ENCODE results near the gene HMGCS1.
A peak's percentile ranks its signal among the peaks of the same experiment; 100 is the strongest.
"Not testable (repeated sequence)": the region's sequence is repeated elsewhere in the genome, so short reads cannot be mapped to it uniquely, and the experiment has no call there.

Gene HMGCS1

DNA sequence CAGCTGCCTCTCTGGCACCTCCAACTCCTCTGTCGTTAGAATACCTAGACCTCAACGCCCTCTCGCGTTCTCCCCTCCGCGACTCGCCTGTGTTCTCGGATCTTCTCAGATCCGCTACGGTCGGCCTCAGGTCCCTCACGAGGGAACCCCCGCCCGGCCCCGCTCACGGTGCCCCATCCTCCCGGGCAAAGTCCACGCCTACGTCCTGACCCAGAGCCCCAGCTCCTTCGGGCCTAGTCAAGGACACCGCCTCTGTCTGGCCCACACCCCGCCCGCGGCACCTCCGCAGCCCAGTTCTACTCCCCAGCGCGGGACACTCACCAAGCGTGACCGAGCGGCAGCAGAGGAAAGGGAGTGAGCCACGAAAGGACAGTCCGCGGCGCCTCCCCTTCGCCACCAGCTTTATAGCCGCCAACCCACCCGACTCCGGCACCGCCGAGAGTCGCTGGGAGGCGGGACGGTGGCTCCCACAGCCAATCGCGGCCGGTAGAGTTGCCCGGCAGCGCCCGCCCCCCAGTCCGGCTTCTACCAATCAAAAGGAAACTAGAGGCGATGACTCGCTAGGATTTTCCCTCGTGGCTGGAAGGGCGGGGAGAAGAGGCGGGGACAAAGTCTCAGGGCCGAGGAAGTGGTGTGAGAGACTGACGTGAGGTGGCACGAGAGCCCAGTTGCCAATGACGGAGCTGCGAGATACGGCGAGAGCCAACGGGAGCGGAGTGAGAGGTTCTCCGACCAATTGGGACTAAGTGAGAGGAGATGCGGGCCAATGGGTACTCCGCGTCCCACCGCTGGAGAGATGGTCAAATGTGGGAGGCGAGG lies at the start of gene HMGCS1:
Gene HMGCS1 (minus strand): TSS at position 378 of the 819 bp plus-strand sequence. CDS start 14,447 bp downstream, outside the sequence.
- DNase-seq (ENCODE audit: low read depth) = peak; percentile 99

DNA sequence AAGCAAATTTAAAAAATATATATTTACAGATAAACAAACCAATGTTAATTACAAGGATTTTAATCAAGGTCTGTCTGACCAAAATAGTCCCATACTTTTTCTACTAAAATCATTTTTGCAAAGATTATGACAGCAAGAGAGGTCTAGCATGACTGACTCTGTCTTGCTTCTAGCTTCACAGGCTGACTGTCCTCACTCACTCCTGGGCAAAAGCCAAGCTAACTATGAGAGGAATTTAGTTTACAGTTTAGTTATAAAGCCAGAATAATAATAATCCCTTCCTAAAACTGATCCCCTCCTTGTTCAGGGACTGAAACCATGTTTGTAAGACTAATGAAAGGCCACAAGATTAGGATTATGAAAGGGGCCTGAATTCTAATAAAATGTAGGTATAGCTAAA lies 45.5 kb upstream of the HMGCS1 start:
- no peak for DNase-seq (ENCODE audit: low read depth)

DNA sequence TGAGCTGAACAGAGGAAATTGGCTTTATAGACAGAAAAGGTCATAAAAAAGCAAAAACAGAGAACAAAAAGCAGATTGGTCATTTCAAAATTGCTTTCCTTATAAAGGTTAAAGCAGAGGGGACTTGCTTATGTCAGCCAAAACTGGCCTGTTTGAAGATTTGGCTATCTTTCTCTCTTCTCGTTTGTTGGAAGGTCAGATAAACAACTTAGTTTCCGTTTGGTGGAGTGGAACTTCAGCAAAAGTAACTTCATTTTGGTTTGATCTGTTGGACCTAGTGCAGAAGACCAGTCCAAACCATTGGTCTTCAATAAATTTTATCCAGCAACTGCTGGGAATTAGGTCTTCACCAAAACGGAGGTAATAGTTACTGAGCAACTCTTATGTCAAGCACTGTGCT lies 45.1 kb upstream of the HMGCS1 start:
- DNase-seq (ENCODE audit: low read depth) = no peak

- no peak for DNase-seq (ENCODE audit: low read depth)
Measured at GRCh38 chr5:43357878-43358281, 44.7 kb upstream of the HMGCS1 start.

DNA sequence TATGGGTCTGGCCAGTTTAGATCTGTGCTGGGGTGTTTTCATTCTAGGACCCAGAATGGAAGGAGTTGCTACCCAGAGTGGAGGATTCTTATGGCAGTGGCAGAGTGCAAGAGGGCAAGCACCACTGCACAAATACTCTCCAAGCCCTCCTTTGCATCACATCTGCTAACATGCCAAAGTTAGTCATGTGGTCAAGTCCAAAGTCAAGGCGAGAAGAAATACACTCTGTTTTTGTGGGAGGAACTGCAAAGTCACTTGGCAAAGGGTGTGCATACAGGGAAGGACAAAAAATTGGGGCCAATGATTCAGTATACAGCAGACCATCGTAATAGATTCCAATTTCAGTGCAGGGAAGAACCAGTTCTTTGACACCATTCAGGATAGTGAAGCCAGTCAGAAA lies 43.9 kb upstream of the HMGCS1 start:
- no peak for DNase-seq (ENCODE audit: low read depth)

DNA sequence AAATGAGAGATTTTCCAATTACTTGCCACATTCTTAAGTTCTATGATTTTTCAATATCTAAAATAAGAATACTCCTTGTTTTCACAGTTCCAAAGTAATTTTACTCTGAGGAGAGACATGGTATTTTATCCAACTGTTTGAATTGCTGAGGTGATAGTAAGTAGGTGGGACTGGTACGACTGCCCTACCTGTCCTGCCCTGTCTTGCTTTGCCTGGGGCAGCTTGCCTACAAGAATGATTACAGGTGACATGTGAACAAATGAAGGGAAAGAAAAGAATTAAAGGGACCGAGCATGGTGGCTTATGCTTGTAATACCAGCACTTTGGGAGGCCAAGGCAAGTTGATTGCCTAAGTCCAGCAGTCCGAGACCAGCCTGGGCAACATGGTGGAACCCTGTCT lies 41.6 kb upstream of the HMGCS1 start:
- DNase-seq (ENCODE audit: low read depth) = no peak

DNA sequence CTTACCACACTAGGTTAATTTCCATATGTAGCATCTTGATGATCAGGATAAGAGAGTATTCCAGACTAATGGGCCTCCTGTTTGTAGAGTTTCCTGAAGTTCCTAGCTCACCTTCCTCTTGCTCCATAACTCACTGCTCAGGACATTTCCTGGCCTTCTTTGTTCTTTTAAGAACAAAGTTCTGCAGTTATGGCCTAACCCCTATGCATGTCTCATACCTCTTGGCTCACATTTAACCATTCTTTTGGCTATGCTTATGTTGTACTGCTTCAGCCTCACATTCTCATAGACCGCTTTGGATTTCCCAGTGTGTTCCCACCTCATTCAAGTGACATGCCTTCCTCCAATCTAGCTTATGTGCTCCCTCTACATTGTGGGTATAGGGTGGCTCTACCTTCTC lies 40.5 kb upstream of the HMGCS1 start:
- no peak for DNase-seq (ENCODE audit: low read depth)

GRCh38 chr5:43352915-43353314 lies 39.7 kb upstream of the HMGCS1 start:
- no peak for DNase-seq (ENCODE audit: low read depth)

GRCh38 chr5:43352131-43352530 lies 38.9 kb upstream of the HMGCS1 start:
- no peak for DNase-seq (ENCODE audit: low read depth)

- DNase-seq (ENCODE audit: low read depth) = no peak
Measured at GRCh38 chr5:43348861-43349363, 35.7 kb upstream of the HMGCS1 start.

- no peak for DNase-seq (ENCODE audit: low read depth)
Measured at GRCh38 chr5:43348207-43348606, 35.0 kb upstream of the HMGCS1 start.

DNA sequence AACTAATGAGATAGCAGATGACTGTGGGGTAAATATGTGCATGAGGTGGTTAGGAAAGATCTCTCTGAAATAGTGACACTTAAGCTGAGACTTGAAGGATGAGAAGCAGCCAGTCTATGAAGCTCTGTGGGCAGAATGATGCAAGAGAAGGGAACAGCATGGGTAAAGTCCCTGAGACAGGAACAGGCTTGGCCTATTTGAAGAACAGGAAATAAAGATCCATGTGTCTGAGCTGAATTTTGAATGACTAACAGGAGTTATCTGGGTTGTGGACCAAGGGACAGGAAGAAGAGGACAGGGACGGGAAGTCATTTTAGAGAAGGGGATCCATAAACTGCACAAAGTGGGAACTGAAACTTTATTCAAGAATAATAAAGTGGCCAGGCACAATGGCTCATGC lies 25.6 kb upstream of the HMGCS1 start:
- no peak for DNase-seq (ENCODE audit: low read depth)

DNA sequence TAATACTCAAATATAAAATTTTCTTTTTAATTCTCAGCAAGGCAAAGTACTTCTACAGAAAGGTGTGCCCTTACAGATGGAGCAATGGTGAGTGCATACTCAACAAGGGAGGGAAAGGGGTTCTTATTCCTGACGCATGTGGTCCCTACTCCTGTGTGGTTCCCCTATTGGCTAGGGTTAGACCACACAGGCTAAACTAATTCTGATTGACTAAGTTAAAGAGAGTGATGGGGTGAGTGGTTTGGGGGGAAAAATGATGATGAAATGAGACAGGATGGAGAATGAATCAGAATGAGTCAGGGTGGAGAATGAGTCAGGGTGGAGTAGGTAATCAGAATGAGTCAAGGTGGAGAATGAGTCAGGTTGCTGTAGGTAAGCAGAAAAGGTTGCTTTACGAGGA lies 22.9 kb upstream of the HMGCS1 start:
- DNase-seq (ENCODE audit: low read depth) = no peak

GRCh38 chr5:43335681-43336080 lies 22.5 kb upstream of the HMGCS1 start:
- DNase-seq (ENCODE audit: low read depth) = no peak

DNA sequence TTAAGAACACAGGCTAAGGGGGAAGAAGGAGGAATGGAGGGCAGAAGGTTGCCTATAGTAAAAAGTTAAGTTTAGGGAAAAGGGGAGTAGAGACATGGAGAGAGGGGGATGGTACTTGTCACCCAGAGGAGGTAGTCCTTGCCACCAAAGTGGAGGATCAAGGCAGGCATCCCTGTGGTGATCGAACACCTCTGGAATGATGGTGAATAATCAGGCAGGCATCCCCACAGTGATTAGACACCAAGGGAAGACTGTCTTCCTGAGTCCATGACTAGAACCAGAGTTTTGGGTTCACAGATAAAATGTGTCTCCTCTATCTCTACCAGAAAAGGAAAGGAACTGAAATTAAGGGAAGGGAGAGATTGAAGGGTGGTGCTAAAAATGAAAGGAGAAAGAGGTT lies 19.2 kb upstream of the HMGCS1 start:
- no peak for DNase-seq (ENCODE audit: low read depth)

- DNase-seq (ENCODE audit: low read depth) = not testable (repeated sequence)
Measured at GRCh38 chr5:43325624-43326023, 12.4 kb upstream of the HMGCS1 start.

DNA sequence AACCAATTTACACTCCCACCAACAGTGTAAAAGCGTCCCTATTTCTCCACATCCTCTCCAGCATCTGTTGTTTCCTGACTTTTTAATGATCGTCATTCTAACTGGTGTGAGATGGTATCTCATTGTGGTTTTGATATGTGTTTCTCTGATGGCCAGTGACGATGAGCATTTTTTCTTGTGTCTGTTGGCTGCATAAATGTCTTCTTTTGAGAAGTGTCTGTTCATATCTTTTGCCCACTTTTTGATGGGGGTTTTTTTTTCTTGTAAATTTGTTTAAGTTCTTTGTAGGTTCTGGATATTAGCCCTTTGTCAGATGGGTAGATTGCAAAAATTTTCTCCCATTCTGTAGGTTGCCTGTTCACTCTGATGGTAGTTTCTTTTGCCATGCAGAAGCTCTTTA lies 10.3 kb upstream of the HMGCS1 start:
- not testable (repeated sequence) for DNase-seq (ENCODE audit: low read depth)

DNA sequence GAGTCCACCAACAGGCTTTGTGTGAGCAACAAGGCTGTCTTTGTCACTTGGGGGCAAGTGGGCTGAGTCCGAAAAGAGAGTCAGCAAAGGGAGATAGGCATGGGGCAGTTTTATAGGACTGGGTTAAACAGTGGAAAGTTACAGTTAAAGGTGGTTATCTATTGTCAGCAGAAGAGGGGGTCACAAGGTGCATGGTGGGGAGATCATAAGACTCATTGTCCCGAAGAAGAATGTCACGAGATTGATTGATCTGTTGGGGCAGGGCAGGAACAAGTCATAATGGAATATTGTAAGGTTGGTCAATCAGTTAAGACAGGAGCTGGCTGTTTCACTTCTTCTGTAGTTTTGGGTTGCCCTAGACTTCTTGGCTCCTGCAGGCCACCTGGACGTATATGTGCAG lies 7.6 kb upstream of the HMGCS1 start:
- no peak for DNase-seq (ENCODE audit: low read depth)

DNA sequence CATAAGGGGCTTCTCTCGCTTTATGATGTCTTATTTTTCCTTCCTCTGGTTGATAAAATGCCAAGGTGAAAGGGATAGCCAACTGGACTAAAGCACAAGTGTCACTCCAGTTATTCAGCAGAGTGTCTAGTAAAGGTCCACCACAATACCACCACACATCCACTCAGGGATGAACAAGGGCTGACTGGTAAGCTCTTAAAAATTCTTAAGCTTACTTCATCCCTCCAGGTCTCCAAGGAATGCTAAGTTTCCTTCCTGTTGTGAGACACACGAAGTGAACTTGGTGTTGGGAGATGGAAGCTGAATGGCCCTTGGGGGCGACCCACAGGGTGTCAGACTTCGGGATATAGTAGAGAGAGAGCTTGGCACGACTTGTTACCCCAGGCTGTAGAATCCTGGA lies 3.2 kb upstream of the HMGCS1 start:
- DNase-seq (ENCODE audit: low read depth) = no peak

GRCh38 chr5:43315682-43316081 lies 2.5 kb upstream of the HMGCS1 start:
- no peak for DNase-seq (ENCODE audit: low read depth)

GRCh38 chr5:43315263-43315662 lies 2.1 kb upstream of the HMGCS1 start:
- no peak for DNase-seq (ENCODE audit: low read depth)

- no peak for DNase-seq (ENCODE audit: low read depth)
Measured at GRCh38 chr5:43314724-43315123, 1.5 kb upstream of the HMGCS1 start.

DNA sequence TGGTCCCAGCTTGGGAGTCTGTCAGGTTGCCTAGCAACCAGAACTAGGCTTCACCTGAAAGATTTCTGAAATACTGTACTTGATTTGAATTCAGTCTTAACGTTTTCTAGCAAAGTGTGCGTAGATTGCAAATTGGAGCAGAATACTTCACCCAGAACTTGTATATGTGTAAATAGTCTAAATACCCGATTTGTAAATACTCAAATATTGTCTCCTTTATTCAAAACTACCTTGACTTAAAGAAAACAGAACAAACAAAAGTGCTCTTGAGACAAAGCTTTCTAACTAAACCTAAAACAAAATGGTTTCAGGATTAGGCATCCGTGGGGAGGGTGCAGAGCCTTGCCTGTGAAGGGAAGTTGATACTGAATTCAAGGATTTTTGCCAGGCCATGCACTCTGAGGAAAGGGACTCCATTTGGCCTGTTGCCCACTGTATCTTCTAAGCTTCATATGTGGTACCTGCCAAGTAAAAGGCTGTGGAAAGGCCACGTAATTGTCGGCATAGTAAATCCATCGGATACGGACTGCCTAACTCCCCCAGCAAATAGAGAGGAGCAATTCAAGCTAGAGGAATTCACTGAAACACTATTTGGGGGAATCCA lies 744 bp upstream of the HMGCS1 start:
- DNase-seq (ENCODE audit: low read depth) = no peak

DNA sequence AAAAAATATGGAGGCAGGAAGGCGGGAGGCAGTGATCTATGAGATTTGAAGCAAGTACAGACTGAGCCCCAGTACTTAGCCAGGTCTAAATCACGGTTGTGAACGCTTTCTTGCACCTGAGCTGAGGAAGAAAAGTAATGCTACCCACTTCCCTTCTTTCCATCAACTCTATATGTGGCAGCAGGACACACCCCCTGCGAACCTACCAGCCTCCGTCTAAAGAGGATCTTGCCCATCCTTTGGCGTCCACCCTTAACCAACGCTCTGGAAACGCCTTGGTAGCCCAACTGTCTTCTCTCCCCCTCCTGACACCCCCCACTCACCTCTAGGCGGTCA lies 545 bp downstream of the HMGCS1 start:
- DNase-seq (ENCODE audit: low read depth) = no peak

Data from fibroblast of the conjunctiva (primary cell).